ENCODE results near the gene DNAAF5. TPM values are rescaled to one million over a fixed set of nuclear protein-coding genes. Genes with fewer than 3 reads are reported as not detected.
A peak's percentile ranks its signal among the peaks of the same experiment; 100 is the strongest.

Gene DNAAF5
- polyA plus RNA-seq, 4 donors = 6.8 to 29.2 (median 15.5) TPM

DNA sequence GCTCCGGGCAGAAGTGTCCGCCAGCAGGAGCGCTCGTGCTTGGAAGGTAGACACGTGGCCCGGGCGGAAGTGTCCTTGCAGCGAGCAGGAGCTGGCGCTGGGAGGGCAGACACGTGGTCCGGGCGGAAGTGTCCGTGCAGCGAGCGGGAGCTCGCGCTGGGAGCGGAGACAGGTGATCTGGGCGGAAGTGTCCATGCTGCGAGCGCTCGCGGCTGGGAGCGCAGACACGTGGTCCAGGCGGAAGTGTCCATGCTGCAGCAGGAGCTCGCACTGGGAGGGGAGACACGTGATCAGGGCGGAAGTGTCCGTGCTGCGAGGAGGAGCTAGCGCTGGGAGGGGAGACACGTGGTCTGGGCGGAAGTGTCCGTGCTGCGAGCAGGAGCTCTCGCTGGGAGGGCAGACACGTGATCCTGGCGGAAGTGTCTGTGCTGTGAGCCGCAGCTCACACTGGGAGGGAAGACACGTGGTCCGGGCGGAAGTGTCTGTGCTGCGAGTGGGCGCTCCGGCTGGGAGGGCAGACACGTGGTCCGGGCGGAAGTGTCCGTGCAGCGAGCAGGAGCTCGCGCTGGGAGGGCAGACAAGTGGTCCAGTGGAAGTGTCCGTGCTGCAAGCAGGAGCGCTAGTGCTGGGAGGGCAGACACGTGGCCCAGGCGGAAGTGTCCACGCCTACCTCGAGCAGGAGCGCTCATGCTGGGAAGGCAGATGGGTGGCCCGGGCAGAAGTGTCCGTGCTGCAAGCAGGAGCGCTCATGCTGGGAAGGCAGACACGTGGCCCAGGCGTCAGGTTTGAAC, 41.6 kb downstream of the DNAAF5 start:
- WGBS, 3 donors = 91 to 97% (median 93%) methylated on average over 65 of the region's 65 CpGs
- H3K4me3 ChIP-seq (ENCODE audit: low read depth in 1 of 3, low read length in 3 of 3) = no peak overlapping the region
- H3K36me3 ChIP-seq (ENCODE audit: control insufficient read depth in 3 of 3, insufficient read depth in 2 of 3, low read depth in 1 of 3, low read length in 3 of 3) = peaks cover 0 to 84% (median 12%) of the 10 kb centered on the region in 3 donors
- no peaks in the 10 kb centered on the region for H3K9me3 ChIP-seq (ENCODE audit: control insufficient read depth in 2 of 2, insufficient read depth in 1 of 2, low read depth in 1 of 2, low read length in 1 of 2)
- DNase-seq = no peak
- no peak overlapping the region for H3K27ac ChIP-seq (ENCODE audit: low read depth in 1 of 3, low read length in 2 of 3)
- FAIRE-seq = no peak
- H3K27me3 ChIP-seq (ENCODE audit: control insufficient read depth in 3 of 3, insufficient read depth in 3 of 3, low read length in 3 of 3) = no peaks in the 10 kb centered on the region
- peaks cover 0 to 21% (median 3%) of the 10 kb centered on the region in 3 donors for H3K4me1 ChIP-seq (ENCODE audit: control insufficient read depth in 3 of 3, insufficient read depth in 2 of 3, low read depth in 1 of 3, low read length in 2 of 3)

GRCh38 chr7:768881-769504, 42.5 kb downstream of the DNAAF5 start:
- no peak overlapping the region for H3K4me3 ChIP-seq (ENCODE audit: low read depth in 1 of 3, low read length in 3 of 3)
- DNase-seq (peak in 1 of 2 donors; percentile 29), FAIRE-seq (no peak)
- peaks cover 0 to 21% (median 3%) of the 10 kb centered on the region in 3 donors for H3K4me1 ChIP-seq (ENCODE audit: control insufficient read depth in 3 of 3, insufficient read depth in 2 of 3, low read depth in 1 of 3, low read length in 2 of 3)
- no peak overlapping the region for H3K27ac ChIP-seq (ENCODE audit: low read depth in 1 of 3, low read length in 2 of 3)
- no peaks in the 10 kb centered on the region for H3K9me3 ChIP-seq (ENCODE audit: control insufficient read depth in 2 of 2, insufficient read depth in 1 of 2, low read depth in 1 of 2, low read length in 1 of 2)
- no peaks in the 10 kb centered on the region for H3K27me3 ChIP-seq (ENCODE audit: control insufficient read depth in 3 of 3, insufficient read depth in 3 of 3, low read length in 3 of 3)
- peaks cover 0 to 84% (median 9%) of the 10 kb centered on the region in 3 donors for H3K36me3 ChIP-seq (ENCODE audit: control insufficient read depth in 3 of 3, insufficient read depth in 2 of 3, low read depth in 1 of 3, low read length in 3 of 3)
- WGBS, 3 donors = 81 to 88% (median 86%) methylated on average over 33 to 36 of the region's 36 CpGs

DNA sequence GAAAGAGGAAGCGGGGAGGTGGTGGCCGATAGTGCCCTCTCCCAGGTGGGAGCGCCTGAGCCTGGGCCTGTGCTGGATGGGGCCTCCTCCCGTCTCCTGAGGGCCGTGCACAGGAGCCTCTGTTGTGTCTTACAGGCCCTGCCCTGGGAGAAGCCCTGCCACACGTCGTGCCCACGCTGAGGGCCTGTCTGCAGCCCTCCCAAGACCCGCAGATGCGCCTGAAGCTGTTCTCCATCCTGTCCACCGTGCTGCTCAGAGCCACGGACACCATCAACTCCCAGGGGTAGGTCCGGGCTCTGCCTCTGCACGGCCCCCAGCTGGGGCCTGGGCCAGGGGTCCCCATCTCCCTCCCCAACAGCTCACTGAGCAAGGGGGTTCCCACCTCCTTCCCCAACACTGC, 43.8 kb downstream of the DNAAF5 start:
- Histone ChIP-seq H3K27ac (ENCODE audit: low read depth in 1 of 3, low read length in 2 of 3) (peak overlapping the region in 1 of 3 donors; percentile 54), H3K27me3 (ENCODE audit: control insufficient read depth in 3 of 3, insufficient read depth in 3 of 3, low read length in 3 of 3) (no peaks in the 10 kb centered on the region), H3K4me1 (ENCODE audit: control insufficient read depth in 3 of 3, insufficient read depth in 2 of 3, low read depth in 1 of 3, low read length in 2 of 3) (peaks cover 0 to 21% (median 3%) of the 10 kb centered on the region in 3 donors), H3K4me3 (ENCODE audit: low read depth in 1 of 3, low read length in 3 of 3) (no peak overlapping the region), H3K9me3 (ENCODE audit: control insufficient read depth in 2 of 2, insufficient read depth in 1 of 2, low read depth in 1 of 2, low read length in 1 of 2) (no peaks in the 10 kb centered on the region), H3K36me3 (ENCODE audit: control insufficient read depth in 3 of 3, insufficient read depth in 2 of 3, low read depth in 1 of 3, low read length in 3 of 3) (peaks cover 0 to 83% (median 5%) of the 10 kb centered on the region in 3 donors)
- DNase-seq = no peak
- WGBS, 3 donors = 93 to 96% (median 94%) methylated on average over 14 of the region's 14 CpGs
- FAIRE-seq = no peak

GRCh38 chr7:770741-771166, 44.3 kb downstream of the DNAAF5 start:
- FAIRE-seq = no peak
- no peaks in the 10 kb centered on the region for H3K27me3 ChIP-seq (ENCODE audit: control insufficient read depth in 3 of 3, insufficient read depth in 3 of 3, low read length in 3 of 3)
- DNase-seq = no peak
- peak overlapping the region in 2 of 3 donors; percentile 47 to 54 for H3K27ac ChIP-seq (ENCODE audit: low read depth in 1 of 3, low read length in 2 of 3)
- H3K9me3 ChIP-seq (ENCODE audit: control insufficient read depth in 2 of 2, insufficient read depth in 1 of 2, low read depth in 1 of 2, low read length in 1 of 2) = no peaks in the 10 kb centered on the region
- H3K36me3 ChIP-seq (ENCODE audit: control insufficient read depth in 3 of 3, insufficient read depth in 2 of 3, low read depth in 1 of 3, low read length in 3 of 3) = peaks cover 0 to 83% (median 3%) of the 10 kb centered on the region in 3 donors
- 50 to 66% (median 60%) methylated on average over 7 of the region's 7 CpGs for WGBS, 3 donors
- peaks cover 0 to 21% (median 3%) of the 10 kb centered on the region in 3 donors for H3K4me1 ChIP-seq (ENCODE audit: control insufficient read depth in 3 of 3, insufficient read depth in 2 of 3, low read depth in 1 of 3, low read length in 2 of 3)
- H3K4me3 ChIP-seq (ENCODE audit: low read depth in 1 of 3, low read length in 3 of 3) = no peak overlapping the region

GRCh38 chr7:771234-772004, 44.9 kb downstream of the DNAAF5 start:
- DNase-seq (peak; percentile 20 to 82), FAIRE-seq (no peak)
- Histone ChIP-seq H3K27ac (ENCODE audit: low read depth in 1 of 3, low read length in 2 of 3) (peak overlapping the region in 2 of 3 donors; percentile 47 to 54), H3K27me3 (ENCODE audit: control insufficient read depth in 3 of 3, insufficient read depth in 3 of 3, low read length in 3 of 3) (no peaks in the 10 kb centered on the region), H3K4me1 (ENCODE audit: control insufficient read depth in 3 of 3, insufficient read depth in 2 of 3, low read depth in 1 of 3, low read length in 2 of 3) (peaks cover 0 to 21% (median 3%) of the 10 kb centered on the region in 3 donors), H3K9me3 (ENCODE audit: control insufficient read depth in 2 of 2, insufficient read depth in 1 of 2, low read depth in 1 of 2, low read length in 1 of 2) (no peaks in the 10 kb centered on the region), H3K36me3 (ENCODE audit: control insufficient read depth in 3 of 3, insufficient read depth in 2 of 3, low read depth in 1 of 3, low read length in 3 of 3) (peaks cover 0 to 86% (median 3%) of the 10 kb centered on the region in 3 donors), H3K4me3 (ENCODE audit: low read depth in 1 of 3, low read length in 3 of 3) (no peak overlapping the region)
- WGBS, 3 donors = 32 to 58% (median 41%) methylated on average over 24 of the region's 24 CpGs

GRCh38 chr7:772005-772294, 45.5 kb downstream of the DNAAF5 start:
- FAIRE-seq = no peak
- Histone ChIP-seq H3K27me3 (ENCODE audit: control insufficient read depth in 3 of 3, insufficient read depth in 3 of 3, low read length in 3 of 3) (no peaks in the 10 kb centered on the region), H3K9me3 (ENCODE audit: control insufficient read depth in 2 of 2, insufficient read depth in 1 of 2, low read depth in 1 of 2, low read length in 1 of 2) (no peaks in the 10 kb centered on the region), H3K4me1 (ENCODE audit: control insufficient read depth in 3 of 3, insufficient read depth in 2 of 3, low read depth in 1 of 3, low read length in 2 of 3) (peaks cover 0 to 21% (median 3%) of the 10 kb centered on the region in 3 donors), H3K27ac (ENCODE audit: low read depth in 1 of 3, low read length in 2 of 3) (peak overlapping the region in 1 of 3 donors; percentile 54), H3K36me3 (ENCODE audit: control insufficient read depth in 3 of 3, insufficient read depth in 2 of 3, low read depth in 1 of 3, low read length in 3 of 3) (peaks cover 0 to 86% (median 3%) of the 10 kb centered on the region in 3 donors), H3K4me3 (ENCODE audit: low read depth in 1 of 3, low read length in 3 of 3) (no peak overlapping the region)
- no peak for DNase-seq
- 82 to 92% (median 90%) methylated on average over 11 of the region's 11 CpGs for WGBS, 3 donors

DNA sequence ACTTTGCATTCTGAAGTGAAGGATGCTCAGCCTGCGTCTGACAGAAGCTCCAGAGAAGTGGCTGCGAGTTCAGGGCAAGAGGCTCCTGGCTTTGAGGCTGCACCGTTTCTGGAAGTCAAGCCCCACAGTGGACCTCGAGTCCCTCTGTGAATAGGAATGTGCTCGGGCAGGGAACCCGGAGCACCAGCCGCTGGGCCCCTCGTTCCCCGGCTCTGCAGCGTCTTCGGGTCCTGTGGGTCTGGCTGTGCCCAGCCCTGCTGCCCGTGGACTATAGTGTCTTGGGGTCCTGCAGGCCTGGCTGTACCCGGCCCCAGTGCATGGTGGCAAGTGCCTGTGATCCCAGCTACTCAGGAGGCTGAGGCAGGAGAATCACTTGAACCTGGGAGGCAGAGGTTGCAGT, 45.9 kb downstream of the DNAAF5 start:
- Histone ChIP-seq H3K4me3 (ENCODE audit: low read depth in 1 of 3, low read length in 3 of 3) (no peak overlapping the region), H3K27ac (ENCODE audit: low read depth in 1 of 3, low read length in 2 of 3) (no peak overlapping the region), H3K9me3 (ENCODE audit: control insufficient read depth in 2 of 2, insufficient read depth in 1 of 2, low read depth in 1 of 2, low read length in 1 of 2) (no peaks in the 10 kb centered on the region), H3K4me1 (ENCODE audit: control insufficient read depth in 3 of 3, insufficient read depth in 2 of 3, low read depth in 1 of 3, low read length in 2 of 3) (peaks cover 0 to 21% (median 3%) of the 10 kb centered on the region in 3 donors), H3K36me3 (ENCODE audit: control insufficient read depth in 3 of 3, insufficient read depth in 2 of 3, low read depth in 1 of 3, low read length in 3 of 3) (peaks cover 0 to 87% (median 3%) of the 10 kb centered on the region in 3 donors), H3K27me3 (ENCODE audit: control insufficient read depth in 3 of 3, insufficient read depth in 3 of 3, low read length in 3 of 3) (no peaks in the 10 kb centered on the region)
- FAIRE-seq (no peak), DNase-seq (no peak)
- WGBS, 3 donors = 92 to 96% (median 94%) methylated on average over 13 of the region's 13 CpGs

All from small intestine (tissue), 7 donors.